Coronary artery (tissue), 2 donors: Measurements from ENCODE around the gene ARHGAP20.
"Not testable (repeated sequence)": the region's sequence is repeated elsewhere in the genome, so short reads cannot be mapped to it uniquely, and the experiment has no call there.

Experiments
- DNase-seq: peaks from one replicate; pipeline ENCODE4 v3.0.0-alpha.2; 2017; ENCODE audit warnings: low spot score
- H3K27ac ChIP-seq, 2 donors: fragments of 200-600 bp; sonication (generic); one replicate each; pipeline ENCODE4 v1.5.1; 2016 to 2019
- H3K4me3 ChIP-seq: fragments of 200-600 bp; sonication (generic); 2 replicates; pipeline ENCODE4 v1.5.1; 2016; ENCODE audit warnings: mild to moderate bottlenecking, moderate library complexity
- TF ChIP-seq, protein P1 (sequence below): fragments of 200-600 bp; sonication (generic); IDR thresholded peaks from one replicate; pipeline ENCODE4 v1.5.1; 2019; ENCODE audit warnings: antibody characterized with exemption

ARHGAP20 gene

DNA sequence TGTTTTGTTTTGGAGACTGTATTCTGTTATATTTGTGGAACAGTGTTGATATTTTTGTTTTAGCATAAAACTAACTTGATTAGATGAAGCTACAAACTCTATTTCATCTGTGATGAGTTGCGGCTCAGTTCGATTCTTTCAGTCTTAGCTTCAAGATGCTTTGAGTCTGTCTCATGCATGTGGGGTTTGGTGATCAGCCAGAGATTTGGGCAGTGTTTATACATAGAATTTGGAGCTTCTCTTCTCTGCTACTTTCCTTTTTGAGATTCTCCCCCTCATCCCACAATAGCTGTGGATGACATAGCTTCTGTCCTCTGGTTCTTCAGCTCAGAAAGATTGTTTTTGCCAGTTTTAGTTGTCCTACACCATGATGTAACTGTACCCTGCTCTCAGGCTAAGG is 90.4 kb downstream of the ARHGAP20 start:
- Histone ChIP-seq H3K27ac (no peak overlapping the region), H3K4me3 (no peak overlapping the region)
- DNase-seq: no peak
- TF ChIP-seq, protein P1, sequence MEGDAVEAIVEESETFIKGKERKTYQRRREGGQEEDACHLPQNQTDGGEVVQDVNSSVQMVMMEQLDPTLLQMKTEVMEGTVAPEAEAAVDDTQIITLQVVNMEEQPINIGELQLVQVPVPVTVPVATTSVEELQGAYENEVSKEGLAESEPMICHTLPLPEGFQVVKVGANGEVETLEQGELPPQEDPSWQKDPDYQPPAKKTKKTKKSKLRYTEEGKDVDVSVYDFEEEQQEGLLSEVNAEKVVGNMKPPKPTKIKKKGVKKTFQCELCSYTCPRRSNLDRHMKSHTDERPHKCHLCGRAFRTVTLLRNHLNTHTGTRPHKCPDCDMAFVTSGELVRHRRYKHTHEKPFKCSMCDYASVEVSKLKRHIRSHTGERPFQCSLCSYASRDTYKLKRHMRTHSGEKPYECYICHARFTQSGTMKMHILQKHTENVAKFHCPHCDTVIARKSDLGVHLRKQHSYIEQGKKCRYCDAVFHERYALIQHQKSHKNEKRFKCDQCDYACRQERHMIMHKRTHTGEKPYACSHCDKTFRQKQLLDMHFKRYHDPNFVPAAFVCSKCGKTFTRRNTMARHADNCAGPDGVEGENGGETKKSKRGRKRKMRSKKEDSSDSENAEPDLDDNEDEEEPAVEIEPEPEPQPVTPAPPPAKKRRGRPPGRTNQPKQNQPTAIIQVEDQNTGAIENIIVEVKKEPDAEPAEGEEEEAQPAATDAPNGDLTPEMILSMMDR: no peak

DNA sequence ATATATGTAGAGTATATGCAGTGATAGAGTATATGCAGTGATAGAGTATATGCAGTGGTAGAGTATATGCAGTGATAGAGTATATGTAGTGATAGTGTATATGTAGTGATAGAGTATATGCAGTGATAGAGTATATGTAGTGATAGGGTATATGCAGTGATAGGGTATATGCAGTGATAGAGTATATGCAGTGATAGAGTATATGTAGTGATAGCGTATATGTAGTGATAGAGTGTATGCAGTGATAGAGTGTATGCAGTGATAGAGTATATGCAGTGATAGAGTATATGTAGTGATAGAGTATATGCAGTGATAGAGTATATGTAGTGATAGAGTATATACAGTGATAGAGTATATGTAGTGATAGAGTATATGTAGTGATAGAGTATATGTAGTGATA is 92.9 kb downstream of the ARHGAP20 start:
- H3K27ac ChIP-seq, DNase-seq, H3K4me3 ChIP-seq: not testable (repeated sequence)

DNA sequence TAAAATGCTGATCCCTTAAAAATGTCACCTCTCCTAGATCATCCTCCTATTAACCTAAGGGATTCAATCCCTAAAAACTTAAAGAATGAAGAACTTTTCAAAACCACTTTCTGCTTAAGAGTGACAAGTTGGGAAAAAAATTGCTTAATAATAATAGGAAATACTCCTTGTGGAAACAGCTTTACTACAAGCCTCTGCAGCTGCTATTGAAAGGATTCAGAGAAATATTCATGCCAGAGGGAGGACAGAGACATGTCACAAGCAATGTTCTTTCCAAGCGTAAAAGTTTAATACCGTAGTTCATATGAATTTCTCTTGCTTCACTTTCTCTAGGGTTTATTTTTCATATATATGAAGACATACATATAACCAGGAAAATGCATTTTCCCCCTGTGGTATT is 98.2 kb downstream of the ARHGAP20 start:
- DNase-seq: no peak
- Histone ChIP-seq H3K27ac (no peak overlapping the region), H3K4me3 (no peak overlapping the region)
- TF ChIP-seq, protein P1: no peak

DNA sequence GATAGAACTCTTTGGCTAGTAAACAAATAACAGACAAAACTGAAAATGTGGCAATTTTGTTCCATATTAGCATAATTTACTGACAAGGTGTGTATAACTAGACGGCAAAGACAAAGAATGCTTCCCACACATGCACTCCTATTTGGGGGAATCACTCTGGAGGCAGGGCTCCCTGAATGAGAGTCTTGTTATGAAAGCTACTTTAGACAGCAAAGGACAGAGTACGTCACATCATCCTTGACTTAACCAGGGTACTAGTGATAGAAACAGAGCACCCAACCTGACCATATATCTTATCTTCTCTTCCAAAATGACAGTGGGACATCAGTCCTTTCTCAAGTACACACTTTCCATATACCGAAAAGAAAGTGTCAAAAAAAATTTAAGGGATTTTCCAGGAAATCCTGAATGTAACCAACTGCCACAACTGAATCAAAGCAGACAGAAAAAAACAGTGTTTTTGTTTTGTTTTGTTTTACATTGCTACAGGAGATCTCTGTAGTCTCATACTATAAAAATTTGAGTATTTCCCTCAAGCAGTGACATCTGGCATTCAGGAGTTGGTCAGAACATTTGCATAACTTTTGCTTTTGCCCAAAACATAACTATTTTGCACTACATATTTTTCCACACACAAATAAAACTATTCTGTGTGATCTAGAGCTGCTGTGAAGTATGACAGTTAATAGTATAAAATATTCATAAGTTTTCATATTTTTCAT is 98.9 kb downstream of the ARHGAP20 start:
- DNase-seq: no peak
- Histone ChIP-seq H3K4me3 (no peak overlapping the region), H3K27ac (no peak overlapping the region)
- TF ChIP-seq, protein P1: no peak

DNA sequence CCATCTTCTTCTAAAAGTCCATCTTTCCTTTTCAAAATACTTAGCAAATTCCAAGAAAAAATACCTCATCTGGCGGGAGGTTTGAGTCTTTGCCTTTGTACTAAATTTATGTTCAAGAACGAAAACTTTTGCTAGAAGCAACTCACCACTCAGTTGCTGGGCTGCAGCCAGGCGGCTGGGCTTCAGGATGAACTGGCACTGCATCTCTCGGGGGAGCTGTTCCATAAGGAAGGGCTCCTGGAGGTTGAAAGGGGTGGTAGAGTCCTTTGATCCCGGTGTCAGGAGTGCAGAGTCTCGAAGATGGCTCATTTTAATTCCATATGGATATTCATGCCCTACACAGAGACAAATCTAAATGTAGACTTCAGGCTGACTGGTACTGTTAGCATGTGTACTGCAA is 105.8 kb downstream of the ARHGAP20 start:
- TF ChIP-seq, protein P1: no peak
- no peak overlapping the region for H3K27ac ChIP-seq

DNA sequence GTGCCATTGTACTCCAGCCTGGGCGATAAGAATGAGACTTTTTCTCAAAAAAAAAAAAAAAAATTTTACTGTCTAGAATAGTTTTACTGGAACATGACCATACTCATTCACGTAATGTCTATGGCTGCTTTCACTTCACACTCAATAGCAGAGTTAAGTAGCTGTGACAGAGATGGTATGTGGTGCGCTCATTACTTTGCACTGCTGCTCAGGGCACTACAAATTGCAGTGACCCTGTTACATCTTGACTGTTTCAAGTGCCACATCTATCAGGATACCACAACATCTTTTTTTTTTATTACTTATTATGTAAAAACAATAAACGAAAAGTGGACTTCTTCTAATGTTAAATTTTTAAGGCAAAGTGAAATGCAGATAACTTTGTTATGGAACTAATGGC is 110.3 kb downstream of the ARHGAP20 start:
- H3K4me3 ChIP-seq: no peak overlapping the region
- H3K27ac ChIP-seq: no peak overlapping the region
- TF ChIP-seq, protein P1: no peak
- DNase-seq: no peak

More for the DNA sequence above, 105.8 kb downstream of the ARHGAP20 start:
- DNase-seq: no peak
- no peak overlapping the region for H3K4me3 ChIP-seq

DNA sequence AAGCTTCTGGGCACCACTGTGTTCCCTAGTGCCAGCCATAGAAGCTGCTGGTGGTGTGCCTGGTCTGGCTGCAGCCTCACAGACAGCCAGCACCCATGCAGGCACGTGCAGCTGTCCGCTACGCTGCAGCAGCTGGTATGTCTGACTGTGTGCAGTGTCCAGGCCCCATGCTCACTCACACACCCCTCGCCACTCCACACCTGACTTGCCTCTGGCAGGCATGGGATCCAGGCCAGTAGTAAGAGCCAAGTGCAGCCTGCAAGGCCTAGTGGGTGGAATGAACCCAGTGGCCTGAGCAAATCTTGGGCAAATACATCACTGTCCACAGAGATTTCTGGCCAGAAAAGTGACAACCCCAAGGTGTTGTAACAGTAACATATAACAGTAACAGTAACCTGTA is 111.9 kb downstream of the ARHGAP20 start:
- no peak for DNase-seq
- H3K27ac ChIP-seq: no peak overlapping the region
- no peak overlapping the region for H3K4me3 ChIP-seq
- TF ChIP-seq, protein P1: no peak
